ENCODE measurements around the gene TMTC1. TPM values are rescaled to one million over a fixed set of nuclear protein-coding genes. Genes with fewer than 3 reads are reported as not detected.
A peak's percentile ranks its signal among the peaks of the same experiment; 100 is the strongest.

The TMTC1 gene
- total and polyA plus RNA-seq, 2 experiments from 2014 or later = 4.8 to 24.3 TPM

GRCh38 chr12:29733501-29733900 is 50.2 kb downstream of the TMTC1 start:
- Histone ChIP-seq H3K79me2 (replicated peaks; ENCODE audit: insufficient read depth) (no peaks in the 10 kb centered on the region), H3K4me1 (ENCODE audit: insufficient read depth) (no peaks in the 10 kb centered on the region), H3K4me2 (no peak overlapping the region), H3K4me3 (no peak overlapping the region), H3F3A (replicated peaks; ENCODE audit: low read depth) (no peaks in the 10 kb centered on the region), H3K27me3 (ENCODE audit: insufficient read depth) (no peaks in the 10 kb centered on the region), H3K36me3 (ENCODE audit: insufficient read depth) (no peaks in the 10 kb centered on the region), H3K27ac (ENCODE audit: low read depth) (no peak overlapping the region), H4K20me1 (replicated peaks; ENCODE audit: insufficient read depth) (peaks cover 6% of the 10 kb centered on the region; the same call in 1 of the 2 replicates), H3K9me2 (ENCODE audit: insufficient read depth) (no peaks in the 10 kb centered on the region), H2AFZ (no peak overlapping the region)
- TF ChIP-seq ZNF331 (CRISPR knock-in tag; IDR thresholded peaks at IDR 0.05; ENCODE audit: low read depth) (no peak), EZH2phosphoT487 (IDR thresholded peaks at IDR 0.05; ENCODE audit: unreplicated experiment) (no peak), NANOG (IDR thresholded peaks at IDR 0.05; ENCODE audit: borderline replicate concordance) (no peak), ZNF114 (CRISPR knock-in tag; IDR thresholded peaks at IDR 0.05) (no peak), EZH2 (IDR thresholded peaks at IDR 0.05; ENCODE audit: low read depth, unreplicated experiment) (no peak)
- TF ChIP-seq, protein P1, sequence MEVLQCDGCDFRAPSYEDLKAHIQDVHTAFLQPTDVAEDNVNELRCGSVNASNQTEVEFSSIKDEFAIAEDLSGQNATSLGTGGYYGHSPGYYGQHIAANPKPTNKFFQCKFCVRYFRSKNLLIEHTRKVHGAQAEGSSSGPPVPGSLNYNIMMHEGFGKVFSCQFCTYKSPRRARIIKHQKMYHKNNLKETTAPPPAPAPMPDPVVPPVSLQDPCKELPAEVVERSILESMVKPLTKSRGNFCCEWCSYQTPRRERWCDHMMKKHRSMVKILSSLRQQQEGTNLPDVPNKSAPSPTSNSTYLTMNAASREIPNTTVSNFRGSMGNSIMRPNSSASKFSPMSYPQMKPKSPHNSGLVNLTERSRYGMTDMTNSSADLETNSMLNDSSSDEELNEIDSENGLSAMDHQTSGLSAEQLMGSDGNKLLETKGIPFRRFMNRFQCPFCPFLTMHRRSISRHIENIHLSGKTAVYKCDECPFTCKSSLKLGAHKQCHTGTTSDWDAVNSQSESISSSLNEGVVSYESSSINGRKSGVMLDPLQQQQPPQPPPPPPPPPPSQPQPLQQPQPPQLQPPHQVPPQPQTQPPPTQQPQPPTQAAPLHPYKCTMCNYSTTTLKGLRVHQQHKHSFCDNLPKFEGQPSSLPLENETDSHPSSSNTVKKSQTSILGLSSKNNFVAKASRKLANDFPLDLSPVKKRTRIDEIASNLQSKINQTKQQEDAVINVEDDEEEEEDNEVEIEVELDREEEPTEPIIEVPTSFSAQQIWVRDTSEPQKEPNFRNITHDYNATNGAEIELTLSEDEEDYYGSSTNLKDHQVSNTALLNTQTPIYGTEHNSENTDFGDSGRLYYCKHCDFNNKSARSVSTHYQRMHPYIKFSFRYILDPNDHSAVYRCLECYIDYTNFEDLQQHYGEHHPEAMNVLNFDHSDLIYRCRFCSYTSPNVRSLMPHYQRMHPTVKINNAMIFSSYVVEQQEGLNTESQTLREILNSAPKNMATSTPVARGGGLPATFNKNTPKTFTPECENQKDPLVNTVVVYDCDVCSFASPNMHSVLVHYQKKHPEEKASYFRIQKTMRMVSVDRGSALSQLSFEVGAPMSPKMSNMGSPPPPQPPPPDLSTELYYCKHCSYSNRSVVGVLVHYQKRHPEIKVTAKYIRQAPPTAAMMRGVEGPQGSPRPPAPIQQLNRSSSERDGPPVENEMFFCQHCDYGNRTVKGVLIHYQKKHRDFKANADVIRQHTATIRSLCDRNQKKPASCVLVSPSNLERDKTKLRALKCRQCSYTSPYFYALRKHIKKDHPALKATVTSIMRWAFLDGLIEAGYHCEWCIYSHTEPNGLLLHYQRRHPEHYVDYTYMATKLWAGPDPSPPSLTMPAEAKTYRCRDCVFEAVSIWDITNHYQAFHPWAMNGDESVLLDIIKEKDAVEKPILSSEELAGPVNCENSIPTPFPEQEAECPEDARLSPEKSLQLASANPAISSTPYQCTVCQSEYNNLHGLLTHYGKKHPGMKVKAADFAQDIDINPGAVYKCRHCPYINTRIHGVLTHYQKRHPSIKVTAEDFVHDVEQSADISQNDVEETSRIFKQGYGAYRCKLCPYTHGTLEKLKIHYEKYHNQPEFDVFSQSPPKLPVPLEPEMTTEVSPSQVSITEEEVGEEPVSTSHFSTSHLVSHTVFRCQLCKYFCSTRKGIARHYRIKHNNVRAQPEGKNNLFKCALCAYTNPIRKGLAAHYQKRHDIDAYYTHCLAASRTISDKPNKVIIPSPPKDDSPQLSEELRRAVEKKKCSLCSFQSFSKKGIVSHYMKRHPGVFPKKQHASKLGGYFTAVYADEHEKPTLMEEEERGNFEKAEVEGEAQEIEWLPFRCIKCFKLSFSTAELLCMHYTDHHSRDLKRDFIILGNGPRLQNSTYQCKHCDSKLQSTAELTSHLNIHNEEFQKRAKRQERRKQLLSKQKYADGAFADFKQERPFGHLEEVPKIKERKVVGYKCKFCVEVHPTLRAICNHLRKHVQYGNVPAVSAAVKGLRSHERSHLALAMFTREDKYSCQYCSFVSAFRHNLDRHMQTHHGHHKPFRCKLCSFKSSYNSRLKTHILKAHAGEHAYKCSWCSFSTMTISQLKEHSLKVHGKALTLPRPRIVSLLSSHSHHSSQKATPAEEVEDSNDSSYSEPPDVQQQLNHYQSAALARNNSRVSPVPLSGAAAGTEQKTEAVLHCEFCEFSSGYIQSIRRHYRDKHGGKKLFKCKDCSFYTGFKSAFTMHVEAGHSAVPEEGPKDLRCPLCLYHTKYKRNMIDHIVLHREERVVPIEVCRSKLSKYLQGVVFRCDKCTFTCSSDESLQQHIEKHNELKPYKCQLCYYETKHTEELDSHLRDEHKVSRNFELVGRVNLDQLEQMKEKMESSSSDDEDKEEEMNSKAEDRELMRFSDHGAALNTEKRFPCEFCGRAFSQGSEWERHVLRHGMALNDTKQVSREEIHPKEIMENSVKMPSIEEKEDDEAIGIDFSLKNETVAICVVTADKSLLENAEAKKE (CRISPR knock-in tag; IDR thresholded peaks at IDR 0.05) = no peak
- no peak overlapping the region for H3K4me3 Mint-ChIP-seq
- ATAC-seq (no peak), DNase-seq (ENCODE audit: low spot score) (no peak)
- peaks cover 5% of the 10 kb centered on the region for H3K27me3 Mint-ChIP-seq (ENCODE audit: insufficient read depth, low read depth, poor library complexity)
- H3K4me1 Mint-ChIP-seq = peaks cover 10% of the 10 kb centered on the region
- H3K27ac Mint-ChIP-seq = peak overlapping the region; percentile 28; the same call in 1 of the 2 replicates
- H3K36me3 Mint-ChIP-seq (ENCODE audit: low read depth) = peaks cover 18% of the 10 kb centered on the region
- H3K9me3 Mint-ChIP-seq = no peaks in the 10 kb centered on the region

DNA sequence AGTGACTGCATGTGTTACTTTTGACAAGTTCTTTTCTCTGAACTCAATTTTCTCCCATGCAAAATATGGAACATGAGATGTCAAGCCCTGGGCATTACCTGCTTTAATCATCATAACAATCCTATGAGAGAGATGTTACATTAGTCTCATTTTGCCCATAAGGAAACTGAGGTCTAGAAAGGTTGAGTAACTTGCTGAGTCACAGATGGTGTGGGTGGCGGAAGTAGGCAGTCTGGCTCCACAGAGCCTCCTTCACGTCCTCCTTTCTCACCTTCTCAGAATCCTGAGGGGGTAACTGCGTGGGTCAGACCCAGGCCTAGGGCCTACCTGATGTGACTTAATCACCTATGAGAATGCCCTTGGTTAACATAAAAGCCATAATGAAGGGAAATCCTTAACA is 50.7 kb downstream of the TMTC1 start:
- Mint-ChIP-seq H3K27me3 (ENCODE audit: insufficient read depth, low read depth, poor library complexity) (peaks cover 5% of the 10 kb centered on the region), H3K4me3 (no peak overlapping the region), H3K36me3 (ENCODE audit: low read depth) (peaks cover 18% of the 10 kb centered on the region), H3K9me3 (no peaks in the 10 kb centered on the region), H3K27ac (no peak overlapping the region), H3K4me1 (peaks cover 10% of the 10 kb centered on the region)
- no peak overlapping the region for H3K27ac ChIP-seq (ENCODE audit: low read depth)
- peaks cover 6% of the 10 kb centered on the region; the same call in 1 of the 2 replicates for H4K20me1 ChIP-seq (replicated peaks; ENCODE audit: insufficient read depth)
- ATAC-seq = no peak
- no peak overlapping the region for H3K4me2 ChIP-seq
- no peak overlapping the region for H2AFZ ChIP-seq
- H3K27me3 ChIP-seq (ENCODE audit: insufficient read depth) = no peaks in the 10 kb centered on the region
- H3K36me3 ChIP-seq (ENCODE audit: insufficient read depth) = no peaks in the 10 kb centered on the region
- H3K4me3 ChIP-seq = no peak overlapping the region
- H3F3A ChIP-seq (replicated peaks; ENCODE audit: low read depth) = no peaks in the 10 kb centered on the region
- H3K9me2 ChIP-seq (ENCODE audit: insufficient read depth) = no peaks in the 10 kb centered on the region
- DNase-seq (ENCODE audit: low spot score) = no peak
- no peaks in the 10 kb centered on the region for H3K79me2 ChIP-seq (replicated peaks; ENCODE audit: insufficient read depth)
- H3K4me1 ChIP-seq (ENCODE audit: insufficient read depth) = no peaks in the 10 kb centered on the region
- TF ChIP-seq STAT1 (IDR thresholded peaks at IDR 0.05; ENCODE audit: unreplicated experiment) (no peak), ZNF114 (CRISPR knock-in tag; IDR thresholded peaks at IDR 0.05) (no peak)
- TF ChIP-seq, protein P2, sequence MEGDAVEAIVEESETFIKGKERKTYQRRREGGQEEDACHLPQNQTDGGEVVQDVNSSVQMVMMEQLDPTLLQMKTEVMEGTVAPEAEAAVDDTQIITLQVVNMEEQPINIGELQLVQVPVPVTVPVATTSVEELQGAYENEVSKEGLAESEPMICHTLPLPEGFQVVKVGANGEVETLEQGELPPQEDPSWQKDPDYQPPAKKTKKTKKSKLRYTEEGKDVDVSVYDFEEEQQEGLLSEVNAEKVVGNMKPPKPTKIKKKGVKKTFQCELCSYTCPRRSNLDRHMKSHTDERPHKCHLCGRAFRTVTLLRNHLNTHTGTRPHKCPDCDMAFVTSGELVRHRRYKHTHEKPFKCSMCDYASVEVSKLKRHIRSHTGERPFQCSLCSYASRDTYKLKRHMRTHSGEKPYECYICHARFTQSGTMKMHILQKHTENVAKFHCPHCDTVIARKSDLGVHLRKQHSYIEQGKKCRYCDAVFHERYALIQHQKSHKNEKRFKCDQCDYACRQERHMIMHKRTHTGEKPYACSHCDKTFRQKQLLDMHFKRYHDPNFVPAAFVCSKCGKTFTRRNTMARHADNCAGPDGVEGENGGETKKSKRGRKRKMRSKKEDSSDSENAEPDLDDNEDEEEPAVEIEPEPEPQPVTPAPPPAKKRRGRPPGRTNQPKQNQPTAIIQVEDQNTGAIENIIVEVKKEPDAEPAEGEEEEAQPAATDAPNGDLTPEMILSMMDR (conservative IDR thresholded peaks at IDR 0.05; ENCODE audit: low read depth in 2 of 2) = no peak
